ENCODE measurements around the gene TH.

Gene TH

DNA sequence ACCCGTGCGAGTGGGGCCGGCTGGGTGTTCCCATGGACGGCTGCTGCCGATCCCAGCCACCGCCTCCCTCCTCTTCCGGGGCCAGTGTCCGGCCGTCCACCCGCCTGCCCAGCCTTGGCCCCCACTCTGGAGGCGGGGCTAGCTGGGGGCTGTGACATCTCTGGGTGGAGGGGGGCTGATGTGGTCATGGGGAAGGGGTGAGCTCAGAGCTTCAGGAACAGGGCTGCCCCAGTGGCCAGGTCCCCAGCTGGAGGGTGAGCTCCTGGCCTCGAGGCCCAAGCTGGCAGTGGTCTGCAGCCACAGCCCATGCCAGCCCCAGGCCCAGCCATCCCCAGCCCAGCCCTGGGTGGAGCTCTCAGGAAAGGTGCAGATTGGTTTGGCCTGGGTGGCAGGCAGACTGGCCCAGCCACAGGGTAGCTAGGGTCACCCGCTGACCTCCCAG, 13.3 kb downstream of the TH start:
- Histone ChIP-seq H3K9ac (ENCODE audit: low read depth in 1 of 2, low read length in 2 of 2) (no peak overlapping the region), H3K36me3 (ENCODE audit: control insufficient read depth in 1 of 2, insufficient read depth in 2 of 2, low read length in 2 of 2) (no peaks in the 10 kb centered on the region), H3K4me1 (ENCODE audit: control insufficient read depth in 1 of 2, insufficient read depth in 2 of 2, low read length in 2 of 2) (no peaks in the 10 kb centered on the region), H3K4me3 (ENCODE audit: low read depth in 1 of 2, low read length in 2 of 2) (no peak overlapping the region), H3K9me3 (ENCODE audit: control insufficient read depth in 1 of 2, low read length in 2 of 2) (no peaks in the 10 kb centered on the region), H3K27me3 (ENCODE audit: control insufficient read depth in 1 of 2, insufficient read depth in 2 of 2, low read length in 2 of 2) (peaks cover 0 to 4% of the 10 kb centered on the region in 2 donors), H3K27ac (ENCODE audit: low read depth, low read length) (no peak overlapping the region)

- H3K27ac ChIP-seq (ENCODE audit: low read depth, low read length), result no peak overlapping the region
- no peak overlapping the region for H3K4me3 ChIP-seq (ENCODE audit: low read depth in 1 of 2, low read length in 2 of 2)
- no peaks in the 10 kb centered on the region for H3K36me3 ChIP-seq (ENCODE audit: control insufficient read depth in 1 of 2, insufficient read depth in 2 of 2, low read length in 2 of 2)
- H3K9ac ChIP-seq (ENCODE audit: low read depth in 1 of 2, low read length in 2 of 2), result no peak overlapping the region
- H3K27me3 ChIP-seq (ENCODE audit: control insufficient read depth in 1 of 2, insufficient read depth in 2 of 2, low read length in 2 of 2), result no peaks in the 10 kb centered on the region
- no peaks in the 10 kb centered on the region for H3K4me1 ChIP-seq (ENCODE audit: control insufficient read depth in 1 of 2, insufficient read depth in 2 of 2, low read length in 2 of 2)
- no peaks in the 10 kb centered on the region for H3K9me3 ChIP-seq (ENCODE audit: control insufficient read depth in 1 of 2, low read length in 2 of 2)
Observed at GRCh38 chr11:2157294-2158040, 14.1 kb downstream of the TH start.

DNA sequence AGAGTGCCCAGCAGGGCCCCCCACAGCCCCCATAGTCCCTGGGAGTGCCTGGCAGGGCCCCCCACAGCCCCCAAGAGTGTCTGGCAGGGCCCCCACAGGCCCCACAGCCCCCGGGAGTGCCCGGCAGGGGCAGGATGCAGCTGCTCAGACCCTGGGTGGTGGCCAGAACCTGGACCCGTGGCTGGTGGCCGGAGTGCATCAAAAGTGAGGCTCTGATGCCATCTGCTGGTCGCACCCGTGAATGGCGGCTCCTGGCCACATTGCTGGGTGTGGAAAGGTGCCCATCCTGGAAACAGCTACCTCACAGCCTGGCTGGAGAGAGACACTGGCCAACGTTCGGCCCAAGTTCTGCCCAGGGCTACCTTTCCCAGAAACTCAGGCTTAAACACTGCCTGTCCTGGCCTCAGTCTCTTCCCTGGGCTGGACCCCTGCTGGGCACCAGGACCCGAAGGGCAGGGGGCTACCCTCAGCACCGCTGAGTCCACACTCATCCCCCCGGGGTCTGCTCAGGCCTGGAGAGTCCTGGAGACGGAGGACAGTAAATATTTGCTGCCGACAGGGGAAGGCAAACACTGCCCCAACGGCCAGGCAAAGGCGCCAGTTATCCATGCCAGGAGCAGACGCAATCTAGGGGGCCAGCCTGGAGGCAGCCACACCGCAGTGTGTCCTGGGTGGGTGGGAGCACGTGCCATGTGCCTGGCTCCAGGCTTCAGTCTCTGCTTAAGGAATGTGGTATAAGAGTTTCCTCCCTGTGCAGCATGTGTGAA, 15.0 kb downstream of the TH start:
- no peaks in the 10 kb centered on the region for H3K27me3 ChIP-seq (ENCODE audit: control insufficient read depth in 1 of 2, insufficient read depth in 2 of 2, low read length in 2 of 2)
- H3K27ac ChIP-seq (ENCODE audit: low read depth, low read length), result no peak overlapping the region
- H3K4me3 ChIP-seq (ENCODE audit: low read depth in 1 of 2, low read length in 2 of 2), result no peak overlapping the region
- H3K4me1 ChIP-seq (ENCODE audit: control insufficient read depth in 1 of 2, insufficient read depth in 2 of 2, low read length in 2 of 2), result peaks cover 0 to 3% of the 10 kb centered on the region in 2 donors
- H3K36me3 ChIP-seq (ENCODE audit: control insufficient read depth in 1 of 2, insufficient read depth in 2 of 2, low read length in 2 of 2), result no peaks in the 10 kb centered on the region
- no peaks in the 10 kb centered on the region for H3K9me3 ChIP-seq (ENCODE audit: control insufficient read depth in 1 of 2, low read length in 2 of 2)
- H3K9ac ChIP-seq (ENCODE audit: low read depth in 1 of 2, low read length in 2 of 2), result no peak overlapping the region

DNA sequence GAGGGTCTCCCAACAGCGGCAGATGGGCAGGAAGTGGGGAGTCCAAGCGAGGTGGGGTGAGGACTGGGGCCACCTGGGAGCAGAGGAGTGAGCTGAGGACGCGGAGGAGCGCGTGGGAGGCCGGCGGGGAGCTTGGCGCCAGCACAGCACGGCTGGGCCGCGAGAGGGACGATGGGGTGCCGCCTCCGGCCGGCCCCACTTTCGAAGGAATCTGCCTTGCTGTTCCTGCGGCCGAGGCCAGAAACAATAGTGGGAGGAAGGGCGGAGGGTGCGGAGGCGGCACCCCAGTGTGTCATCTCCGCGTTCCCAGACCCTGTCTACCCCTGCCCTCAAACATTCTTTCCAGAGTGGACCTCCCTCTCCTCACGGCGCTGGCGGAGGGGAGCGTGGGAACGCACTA, 16.1 kb downstream of the TH start:
- no peaks in the 10 kb centered on the region for H3K36me3 ChIP-seq (ENCODE audit: control insufficient read depth in 1 of 2, insufficient read depth in 2 of 2, low read length in 2 of 2)
- no peak overlapping the region for H3K27ac ChIP-seq (ENCODE audit: low read depth, low read length)
- no peak overlapping the region for H3K4me3 ChIP-seq (ENCODE audit: low read depth in 1 of 2, low read length in 2 of 2)
- H3K9ac ChIP-seq (ENCODE audit: low read depth in 1 of 2, low read length in 2 of 2), result no peak overlapping the region
- H3K4me1 ChIP-seq (ENCODE audit: control insufficient read depth in 1 of 2, insufficient read depth in 2 of 2, low read length in 2 of 2), result peaks cover 0 to 4% of the 10 kb centered on the region in 2 donors
- H3K27me3 ChIP-seq (ENCODE audit: control insufficient read depth in 1 of 2, insufficient read depth in 2 of 2, low read length in 2 of 2), result peaks cover 8 to 9% of the 10 kb centered on the region in 2 donors
- H3K9me3 ChIP-seq (ENCODE audit: control insufficient read depth in 1 of 2, low read length in 2 of 2), result no peaks in the 10 kb centered on the region

- H3K27me3 ChIP-seq (ENCODE audit: control insufficient read depth in 1 of 2, insufficient read depth in 2 of 2, low read length in 2 of 2), result peaks cover 12 to 15% of the 10 kb centered on the region in 2 donors
- no peaks in the 10 kb centered on the region for H3K36me3 ChIP-seq (ENCODE audit: control insufficient read depth in 1 of 2, insufficient read depth in 2 of 2, low read length in 2 of 2)
- no peaks in the 10 kb centered on the region for H3K9me3 ChIP-seq (ENCODE audit: control insufficient read depth in 1 of 2, low read length in 2 of 2)
- no peak overlapping the region for H3K9ac ChIP-seq (ENCODE audit: low read depth in 1 of 2, low read length in 2 of 2)
- peaks cover 0 to 4% of the 10 kb centered on the region in 2 donors for H3K4me1 ChIP-seq (ENCODE audit: control insufficient read depth in 1 of 2, insufficient read depth in 2 of 2, low read length in 2 of 2)
- H3K4me3 ChIP-seq (ENCODE audit: low read depth in 1 of 2, low read length in 2 of 2), result no peak overlapping the region
- no peak overlapping the region for H3K27ac ChIP-seq (ENCODE audit: low read depth, low read length)
Observed at GRCh38 chr11:2154889-2155288, 16.7 kb downstream of the TH start.

GRCh38 chr11:2154195-2154585, 17.4 kb downstream of the TH start:
- peaks cover 0 to 4% of the 10 kb centered on the region in 2 donors for H3K4me1 ChIP-seq (ENCODE audit: control insufficient read depth in 1 of 2, insufficient read depth in 2 of 2, low read length in 2 of 2)
- H3K9me3 ChIP-seq (ENCODE audit: control insufficient read depth in 1 of 2, low read length in 2 of 2), result no peaks in the 10 kb centered on the region
- H3K9ac ChIP-seq (ENCODE audit: low read depth in 1 of 2, low read length in 2 of 2), result no peak overlapping the region
- H3K27ac ChIP-seq (ENCODE audit: low read depth, low read length), result no peak overlapping the region
- no peaks in the 10 kb centered on the region for H3K36me3 ChIP-seq (ENCODE audit: control insufficient read depth in 1 of 2, insufficient read depth in 2 of 2, low read length in 2 of 2)
- H3K27me3 ChIP-seq (ENCODE audit: control insufficient read depth in 1 of 2, insufficient read depth in 2 of 2, low read length in 2 of 2), result peaks cover 14 to 22% of the 10 kb centered on the region in 2 donors
- no peak overlapping the region for H3K4me3 ChIP-seq (ENCODE audit: low read depth in 1 of 2, low read length in 2 of 2)

GRCh38 chr11:2153581-2154194, 17.9 kb downstream of the TH start:
- Histone ChIP-seq H3K9me3 (ENCODE audit: control insufficient read depth in 1 of 2, low read length in 2 of 2) (no peaks in the 10 kb centered on the region), H3K9ac (ENCODE audit: low read depth in 1 of 2, low read length in 2 of 2) (no peak overlapping the region), H3K4me3 (ENCODE audit: low read depth in 1 of 2, low read length in 2 of 2) (no peak overlapping the region), H3K27me3 (ENCODE audit: control insufficient read depth in 1 of 2, insufficient read depth in 2 of 2, low read length in 2 of 2) (peaks cover 18 to 24% of the 10 kb centered on the region in 2 donors), H3K4me1 (ENCODE audit: control insufficient read depth in 1 of 2, insufficient read depth in 2 of 2, low read length in 2 of 2) (peaks cover 0 to 4% of the 10 kb centered on the region in 2 donors), H3K27ac (ENCODE audit: low read depth, low read length) (no peak overlapping the region), H3K36me3 (ENCODE audit: control insufficient read depth in 1 of 2, insufficient read depth in 2 of 2, low read length in 2 of 2) (no peaks in the 10 kb centered on the region)

- Histone ChIP-seq H3K9ac (ENCODE audit: low read depth in 1 of 2, low read length in 2 of 2) (no peak overlapping the region), H3K4me1 (ENCODE audit: control insufficient read depth in 1 of 2, insufficient read depth in 2 of 2, low read length in 2 of 2) (peaks cover 0 to 4% of the 10 kb centered on the region in 2 donors), H3K36me3 (ENCODE audit: control insufficient read depth in 1 of 2, insufficient read depth in 2 of 2, low read length in 2 of 2) (no peaks in the 10 kb centered on the region), H3K9me3 (ENCODE audit: control insufficient read depth in 1 of 2, low read length in 2 of 2) (no peaks in the 10 kb centered on the region), H3K4me3 (ENCODE audit: low read depth in 1 of 2, low read length in 2 of 2) (peak overlapping the region in 1 of 2 donors; percentile 26), H3K27ac (ENCODE audit: low read depth, low read length) (no peak overlapping the region), H3K27me3 (ENCODE audit: control insufficient read depth in 1 of 2, insufficient read depth in 2 of 2, low read length in 2 of 2) (peaks cover 30 to 42% of the 10 kb centered on the region in 2 donors)
Observed at GRCh38 chr11:2151500-2152257, 19.9 kb downstream of the TH start.

GRCh38 chr11:2149864-2150847, 21.5 kb downstream of the TH start:
- no peak overlapping the region for H3K27ac ChIP-seq (ENCODE audit: low read depth, low read length)
- H3K27me3 ChIP-seq (ENCODE audit: control insufficient read depth in 1 of 2, insufficient read depth in 2 of 2, low read length in 2 of 2), result peaks cover 44 to 57% of the 10 kb centered on the region in 2 donors
- H3K4me1 ChIP-seq (ENCODE audit: control insufficient read depth in 1 of 2, insufficient read depth in 2 of 2, low read length in 2 of 2), result peaks cover 0 to 4% of the 10 kb centered on the region in 2 donors
- no peak overlapping the region for H3K9ac ChIP-seq (ENCODE audit: low read depth in 1 of 2, low read length in 2 of 2)
- no peaks in the 10 kb centered on the region for H3K9me3 ChIP-seq (ENCODE audit: control insufficient read depth in 1 of 2, low read length in 2 of 2)
- H3K36me3 ChIP-seq (ENCODE audit: control insufficient read depth in 1 of 2, insufficient read depth in 2 of 2, low read length in 2 of 2), result no peaks in the 10 kb centered on the region
- H3K4me3 ChIP-seq (ENCODE audit: low read depth in 1 of 2, low read length in 2 of 2), result no peak overlapping the region
